SK-N-SH (cell line): ENCODE results near the gene HSPA12A. TPM values are rescaled to one million over a fixed set of nuclear protein-coding genes. Genes with fewer than 3 reads are reported as not detected.
A peak's percentile ranks its signal among the peaks of the same experiment; 100 is the strongest.

Experiments used
- CTCF ChIA-PET: fragments of 300-600, 350-600 bp; formaldehyde crosslinking; extraction: SDS; loops from one replicate; lab custom pipeline; 2021; lab: Yijun Ruan, JAX
- POLR2A ChIA-PET: fragments of 350-600 bp; sonication (Branson Sonifier 250); formaldehyde crosslinking; extraction: SDS; loops from one replicate; lab custom pipeline; 2020; ENCODE audit warnings: antibody characterized with exemption, inconsistent platforms; lab: Yijun Ruan, JAX
- DNase-seq: peaks from one replicate; pipeline ENCODE4 v3.0.0; 2012
- H2AFZ ChIP-seq: fragments of 200-600 bp; sonication (generic); 2 replicates; pipeline ENCODE4 v1.8.1; 2016; ENCODE audit warnings: antibody characterized with exemption, mild to moderate bottlenecking, low read depth
- H3F3A ChIP-seq: fragments of 200-600 bp; sonication (generic); replicated peaks from 2 replicates; pipeline ENCODE3; 2016; ENCODE audit warnings: antibody characterized with exemption, mild to moderate bottlenecking; ENCODE audit not compliant: insufficient read depth
- H3K27ac ChIP-seq, 2 experiments: fragments of 200-500 bp in 1 of 2; fragments of 200-600 bp in 1 of 2; sonication (Bioruptor generic) in 1 of 2; sonication (generic), shearing (Covaris generic) in 1 of 2; 2 replicates each; pipeline versions ENCODE4 v1.5.1 to v1.6.1; 2014 to 2016; ENCODE audit warnings: low read depth in 2 of 2, inconsistent platforms in 1 of 2, low read length in 1 of 2, mild to moderate bottlenecking in 1 of 2, mixed read lengths in 1 of 2
- H3K27me3 ChIP-seq: fragments of 200-600 bp; sonication (generic), shearing (Covaris generic); 2 replicates; pipeline ENCODE4 v1.6.1; 2016; ENCODE audit warnings: mixed run types; ENCODE audit not compliant: insufficient read depth
- H3K36me3 ChIP-seq, 2 experiments: fragments of 200-500 bp in 1 of 2; fragments of 200-600 bp in 1 of 2; sonication (Bioruptor generic) in 1 of 2; sonication (generic) in 1 of 2; replicated peaks in 1 of 2; 2 replicates each; pipeline versions ENCODE3 to v1.5.1; 2014 to 2016; ENCODE audit warnings: low read length in 1 of 2, mild to moderate bottlenecking in 1 of 2; ENCODE audit not compliant: insufficient read depth in 2 of 2, control insufficient read depth in 1 of 2
- H3K4me1 ChIP-seq, 2 experiments: fragments of 200-500 bp in 1 of 2; fragments of 200-600 bp in 1 of 2; sonication (Bioruptor generic) in 1 of 2; sonication (generic), shearing (Covaris generic) in 1 of 2; 2 replicates each; pipeline versions ENCODE4 v1.5.1 to v1.6.1; 2014 to 2016; ENCODE audit warnings: low read depth in 1 of 2, low read length in 1 of 2, mixed run types in 1 of 2; ENCODE audit not compliant: insufficient read depth in 2 of 2, control insufficient read depth in 1 of 2
- H3K4me2 ChIP-seq: fragments of 200-600 bp; sonication (generic), shearing (Covaris generic); 2 replicates; pipeline ENCODE4 v1.6.1; 2017; ENCODE audit warnings: mixed run types
- H3K4me3 ChIP-seq, 2 experiments: fragments of 200-500 bp in 1 of 2; fragments of 200-600 bp in 1 of 2; sonication (Bioruptor generic) in 1 of 2; sonication (generic), shearing (Covaris generic) in 1 of 2; 2 replicates each; pipeline versions ENCODE4 v1.5.1 to v1.8.1; 2014 to 2016; ENCODE audit warnings: low read depth in 2 of 2, inconsistent platforms in 1 of 2, low read length in 1 of 2, mild to moderate bottlenecking in 1 of 2, mixed read lengths in 1 of 2, moderate library complexity in 1 of 2
- H3K79me2 ChIP-seq: fragments of 200-600 bp; sonication (generic); 2 replicates; pipeline ENCODE4 v1.8.1; 2017; ENCODE audit warnings: mild to moderate bottlenecking; ENCODE audit not compliant: insufficient read depth
- H3K9ac ChIP-seq: fragments of 200-600 bp; sonication (generic); 2 replicates; pipeline ENCODE4 v1.6.1; 2017; ENCODE audit warnings: mixed run types
- H3K9me2 ChIP-seq: fragments of 200-600 bp; sonication (generic); 2 replicates; pipeline ENCODE4 v1.6.1; 2017; ENCODE audit warnings: mixed run types
- H3K9me3 ChIP-seq: fragments of 200-600 bp; sonication (generic); 2 replicates; pipeline ENCODE4 v1.6.1; 2017; ENCODE audit warnings: mixed run types, mild to moderate bottlenecking, moderate library complexity
- H4K20me1 ChIP-seq: fragments of 200-600 bp; sonication (generic); 2 replicates; pipeline ENCODE4 v1.6.1; 2017; ENCODE audit warnings: mild to moderate bottlenecking, mixed run types; ENCODE audit not compliant: insufficient read depth
- CHD2 ChIP-seq: fragments of 150-350 bp; IDR thresholded peaks from 2 replicates; pipeline ENCODE4 v1.6.1; 2018; ENCODE audit warnings: low read length; ENCODE audit not compliant: partially characterized antibody
- ELF1 ChIP-seq: IDR thresholded peaks from 2 replicates; pipeline ENCODE4 v1.4.0; 2012
- FOXJ3 ChIP-seq: sonication (generic); formaldehyde crosslinking; IDR thresholded peaks from 2 replicates; pipeline ENCODE4 v1.5.1; 2020; ENCODE audit warnings: mild to moderate bottlenecking, missing genetic modification reagents
- JUND ChIP-seq: IDR thresholded peaks from 2 replicates; pipeline ENCODE4 v1.4.0; 2012
- NFIC ChIP-seq: IDR thresholded peaks from 2 replicates; pipeline ENCODE4 v1.4.0; 2012; ENCODE audit warnings: borderline replicate concordance
- POLR2AphosphoS5 ChIP-seq: IDR thresholded peaks from 2 replicates; pipeline ENCODE4 v1.6.1; 2012; ENCODE audit warnings: low read depth, low read length
- RCOR1 ChIP-seq: fragments of 150-350 bp; IDR thresholded peaks from 2 replicates; pipeline ENCODE4 v1.6.1; 2017; ENCODE audit warnings: antibody characterized with exemption, low read length
- RFX5 ChIP-seq: IDR thresholded peaks from 2 replicates; pipeline ENCODE4 v1.6.1; 2012; ENCODE audit warnings: mild to moderate bottlenecking, improper control_type of control experiment, low read length
- SIN3A ChIP-seq: IDR thresholded peaks from 2 replicates; pipeline ENCODE4 v1.6.1; 2012; ENCODE audit warnings: low read depth, mild to moderate bottlenecking, low read length, moderate library complexity, borderline replicate concordance
- TAF1 ChIP-seq: IDR thresholded peaks from 2 replicates; pipeline ENCODE4 v1.6.1; 2012; ENCODE audit warnings: low read depth, mild to moderate bottlenecking, low read length, moderate library complexity, borderline replicate concordance
- TCF12 ChIP-seq: IDR thresholded peaks from 2 replicates; pipeline ENCODE4 v1.4.0; 2012
- USF1 ChIP-seq: IDR thresholded peaks from 2 replicates; pipeline ENCODE4 v1.4.0; 2012; ENCODE audit warnings: low read depth, borderline replicate concordance
- YY1 ChIP-seq: IDR thresholded peaks from 2 replicates; pipeline ENCODE4 v1.4.0; 2012; ENCODE audit warnings: low read depth, mild to moderate bottlenecking
- WGBS: methylation state at CpG from one replicate; pipeline ENCODE4 v1.1.6; 2017; ENCODE audit warnings: low lambda C conversion rate; 5-methylcytosine and 5-hydroxymethylcytosine counted together
- polyA plus RNA-seq, 3 experiments: library from polyadenylated mRNA; depleted of rRNA; stranded (reverse); fragments of >200 nt; gene quantifications; 2 replicates each; pipeline ENCODE4 v1.2.3, GENCODE V29; 2012

HSPA12A gene
- polyA plus RNA-seq, 1 of the 3 experiments (the other 2 are of a cell fraction): 2.9 TPM

GRCh38 chr10:116705498-116705897 is 36.9 kb downstream of the HSPA12A start:
- POLR2A ChIA-PET: interaction anchor here (1.2 kb wide), 1 partner anchor 37 kb away, joined by 3 read pairs; the partner anchor contains the start of gene HSPA12A
- peak; percentile 47 for DNase-seq
- CTCF ChIA-PET: interaction anchor here (0.8 to 1.6 kb wide), 3 partner anchors 23 to 83 kb away, joined by 3 to 9 read pairs (median 3); no protein-coding TSS in a partner anchor

GRCh38 chr10:116704926-116705325 is 37.4 kb downstream of the HSPA12A start:
- POLR2A ChIA-PET: interaction anchor here (1.2 kb wide), 1 partner anchor 38 kb away, joined by 3 read pairs; the partner anchor contains the start of gene HSPA12A
- Histone ChIP-seq H3K4me1 (peaks cover 0 to 26% of the 10 kb centered on the region in 2 experiments; a peak in 1 of 4 replicates), H3K36me3 (no peaks in the 10 kb centered on the region), H3K9ac (no peak overlapping the region), H3K4me3 (no peak overlapping the region), H3K9me2 (no peaks in the 10 kb centered on the region), H4K20me1 (no peaks in the 10 kb centered on the region), H2AFZ (no peak overlapping the region), H3K27me3 (no peaks in the 10 kb centered on the region), H3K9me3 (no peaks in the 10 kb centered on the region), H3K4me2 (no peak overlapping the region), H3K27ac (no peak overlapping the region; a peak in 1 of 4 replicates), H3K79me2 (no peaks in the 10 kb centered on the region), H3F3A (no peaks in the 10 kb centered on the region)
- WGBS: 84% methylated on average over 9 of the region's 11 CpGs
- no peak for DNase-seq
- CTCF ChIA-PET: interaction anchor here (0.7 to 1.6 kb wide), 3 partner anchors 23 to 83 kb away, joined by 3 to 9 read pairs (median 3); no protein-coding TSS in a partner anchor
- TF ChIP-seq JUND: no peak
- no peak for TF ChIP-seq ELF1
- no peak for TF ChIP-seq USF1
- no peak for TF ChIP-seq POLR2AphosphoS5

More at GRCh38 chr10:116705498-116705897, 36.9 kb downstream of the HSPA12A start:
- H3K9ac ChIP-seq: no peak overlapping the region
- no peaks in the 10 kb centered on the region for H3K9me2 ChIP-seq
- no peak overlapping the region for H3K4me3 ChIP-seq
- TF ChIP-seq TAF1: no peak
- 0 out of 2 replicates have a peak, but pooled peaks have one; percentile 35 for TF ChIP-seq RCOR1
- no peak for TF ChIP-seq SIN3A
- TF ChIP-seq YY1: no peak
- TF ChIP-seq NFIC: no peak
- H4K20me1 ChIP-seq: no peaks in the 10 kb centered on the region
- H3K4me2 ChIP-seq: no peak overlapping the region
- whole genome bisulfite sequencing: 83% methylated on average over 7 of the region's 7 CpGs
- peaks cover 0 to 25% of the 10 kb centered on the region in 2 experiments; a peak in 1 of 4 replicates for H3K4me1 ChIP-seq
- no peak overlapping the region for H2AFZ ChIP-seq
- peak overlapping the region in 1 of 2 experiments; percentile 14; a peak in 1 of 4 replicates for H3K27ac ChIP-seq
- H3F3A ChIP-seq: no peaks in the 10 kb centered on the region
- no peaks in the 10 kb centered on the region for H3K9me3 ChIP-seq
- H3K36me3 ChIP-seq: no peaks in the 10 kb centered on the region
- H3K27me3 ChIP-seq: no peaks in the 10 kb centered on the region
- H3K79me2 ChIP-seq: no peaks in the 10 kb centered on the region

- CTCF ChIA-PET: interaction anchor here (1.1 to 2.1 kb wide), 3 partner anchors 14 to 86 kb away, joined by 3 to 10 read pairs (median 4); no protein-coding TSS in a partner anchor
- DNase-seq: no peak
- Histone ChIP-seq H3K27ac (no peak overlapping the region), H3K79me2 (no peaks in the 10 kb centered on the region), H3K9me2 (no peaks in the 10 kb centered on the region), H2AFZ (no peak overlapping the region), H3K27me3 (no peaks in the 10 kb centered on the region), H4K20me1 (no peaks in the 10 kb centered on the region), H3K36me3 (no peaks in the 10 kb centered on the region), H3K4me1 (peaks cover 0 to 36% of the 10 kb centered on the region in 2 experiments; a peak in 1 of 4 replicates), H3K9ac (no peak overlapping the region), H3K4me2 (no peak overlapping the region), H3F3A (no peaks in the 10 kb centered on the region), H3K9me3 (no peaks in the 10 kb centered on the region), H3K4me3 (no peak overlapping the region)
- WGBS: 92% methylated on average over 9 of the region's 9 CpGs
- POLR2A ChIA-PET: no interaction called here
- TF ChIP-seq CHD2 (no peak), FOXJ3 (no peak), TCF12 (no peak), RFX5 (no peak)
These were observed 40.2 kb downstream of the HSPA12A start for GRCh38 chr10:116702165-116702564.
